Measurements from ENCODE around the gene HEATR9.

DNA sequence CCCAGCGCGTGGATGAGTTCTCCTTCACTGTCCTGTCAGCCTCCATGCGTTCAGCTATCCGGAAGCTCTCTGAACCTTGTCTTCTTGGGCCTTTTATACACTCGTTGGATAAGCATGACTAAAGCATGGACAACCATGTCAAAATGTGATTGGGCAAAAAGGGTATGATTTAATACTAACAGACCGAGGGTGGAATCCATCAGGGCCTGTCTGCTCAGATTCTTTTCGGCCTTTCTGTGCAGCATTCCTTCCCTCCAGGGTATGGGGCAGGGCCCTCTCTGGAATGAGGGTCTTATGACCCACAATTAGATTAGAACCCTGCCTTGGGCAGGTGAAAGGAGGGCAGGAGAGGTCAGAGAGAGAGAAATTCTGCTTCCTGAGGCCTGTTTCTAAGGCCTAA, 25.5 kb upstream of the HEATR9 start:
- TF ChIP-seq, protein P1, sequence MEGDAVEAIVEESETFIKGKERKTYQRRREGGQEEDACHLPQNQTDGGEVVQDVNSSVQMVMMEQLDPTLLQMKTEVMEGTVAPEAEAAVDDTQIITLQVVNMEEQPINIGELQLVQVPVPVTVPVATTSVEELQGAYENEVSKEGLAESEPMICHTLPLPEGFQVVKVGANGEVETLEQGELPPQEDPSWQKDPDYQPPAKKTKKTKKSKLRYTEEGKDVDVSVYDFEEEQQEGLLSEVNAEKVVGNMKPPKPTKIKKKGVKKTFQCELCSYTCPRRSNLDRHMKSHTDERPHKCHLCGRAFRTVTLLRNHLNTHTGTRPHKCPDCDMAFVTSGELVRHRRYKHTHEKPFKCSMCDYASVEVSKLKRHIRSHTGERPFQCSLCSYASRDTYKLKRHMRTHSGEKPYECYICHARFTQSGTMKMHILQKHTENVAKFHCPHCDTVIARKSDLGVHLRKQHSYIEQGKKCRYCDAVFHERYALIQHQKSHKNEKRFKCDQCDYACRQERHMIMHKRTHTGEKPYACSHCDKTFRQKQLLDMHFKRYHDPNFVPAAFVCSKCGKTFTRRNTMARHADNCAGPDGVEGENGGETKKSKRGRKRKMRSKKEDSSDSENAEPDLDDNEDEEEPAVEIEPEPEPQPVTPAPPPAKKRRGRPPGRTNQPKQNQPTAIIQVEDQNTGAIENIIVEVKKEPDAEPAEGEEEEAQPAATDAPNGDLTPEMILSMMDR (IDR thresholded peaks at IDR 0.05) = no peak
- TF ChIP-seq POLR2A (IDR thresholded peaks at IDR 0.05) = no peak

All from esophagus squamous epithelium (tissue), 4 donors.